ENCODE results near the gene LMO1. TPM values are rescaled to one million over a fixed set of nuclear protein-coding genes. Genes with fewer than 3 reads are reported as not detected.

LMO1 gene
- total and polyA plus RNA-seq, 10 of the 15 experiments (the other 5 are each of a cell fraction or from before 2014, with no cell fraction given): not detected

DNA sequence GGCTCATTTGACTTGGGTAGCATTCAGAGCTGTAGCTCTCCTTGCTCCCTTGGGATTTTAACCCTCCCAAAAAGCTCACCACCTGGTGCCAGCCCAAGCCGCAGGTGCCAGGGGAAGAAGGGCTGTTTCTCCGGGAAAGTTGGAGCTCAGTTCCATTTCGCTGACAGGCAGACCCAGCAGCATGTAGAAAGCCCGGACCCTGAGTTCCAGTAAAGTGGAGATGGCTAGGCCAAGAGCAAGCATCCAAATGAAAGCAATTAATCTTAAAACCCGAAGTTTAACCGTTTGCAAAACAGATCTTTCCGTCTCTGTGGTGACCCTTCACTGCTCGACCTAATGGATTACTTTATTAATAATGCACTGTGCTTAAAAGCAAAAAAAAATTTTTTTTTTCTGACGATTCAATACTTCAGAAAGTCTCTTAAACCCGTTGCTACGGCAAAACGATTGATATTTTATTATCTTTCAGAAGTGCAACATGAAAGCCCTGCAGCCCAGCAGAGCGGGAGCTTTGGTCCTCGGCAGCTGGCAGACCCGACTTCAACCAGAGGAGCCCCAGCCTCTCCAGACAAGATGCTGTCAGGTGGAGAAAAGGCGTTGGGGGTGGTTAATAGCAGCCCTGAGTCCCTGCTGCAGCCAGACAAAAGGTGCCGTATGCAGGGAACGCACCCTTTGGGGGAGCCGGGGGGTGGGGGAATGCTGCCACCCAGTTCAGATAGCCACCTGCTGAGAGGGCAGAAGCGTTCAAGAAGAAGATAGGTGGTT lies 3.3 kb downstream of the LMO1 start:
- Histone ChIP-seq H3K36me3 (ENCODE audit: control insufficient read depth in 2 of 2, insufficient read depth in 2 of 2, low read length in 1 of 2) (no peaks in the 10 kb centered on the region), H3K4me3 (no peak overlapping the region), H3K9ac (ENCODE audit: control insufficient read depth, insufficient read depth, low read length) (no peak overlapping the region), H3K27ac (ENCODE audit: control insufficient read depth, insufficient read depth) (no peak overlapping the region), H2AFZ (ENCODE audit: control insufficient read depth, low read depth, low read length) (no peak overlapping the region), H3K4me1 (ENCODE audit: control insufficient read depth, insufficient read depth, low read length) (no peaks in the 10 kb centered on the region), H4K20me1 (ENCODE audit: control insufficient read depth, insufficient read depth) (no peaks in the 10 kb centered on the region), H3K79me2 (ENCODE audit: control insufficient read depth, insufficient read depth, low read length) (no peaks in the 10 kb centered on the region), H3K4me2 (ENCODE audit: control insufficient read depth, insufficient read depth) (no peak overlapping the region), H3K9me3 (replicated peaks; ENCODE audit: control insufficient read depth, insufficient read depth, low read length) (no peaks in the 10 kb centered on the region), H3K27me3 (replicated peaks in 1 of 2; ENCODE audit: control insufficient read depth in 2 of 2, insufficient read depth in 2 of 2, low read length in 1 of 2) (peaks cover 14 to 17% of the 10 kb centered on the region in 2 experiments)
- ChIA-PET POLR2A (no interaction called here), SMC1A (ENCODE audit: uncharacterized antibody, unreplicated experiment) (no interaction called here), RAD21 (ENCODE audit: unreplicated experiment) (no interaction called here), CTCF (interaction anchor here (1.3 kb wide), 1 partner anchor 58 kb away, joined by 3 read pairs; no protein-coding TSS in a partner anchor)
- DNase-seq (ENCODE audit: low read depth, low spot score) (no peak), ATAC-seq (no peak), FAIRE-seq (no peak)
- no TSS peak for BruUV-seq (replicated peaks)
- in situ Hi-C loops (cut with MboI): no loop called here
- WGBS (ENCODE audit: insufficient coverage, insufficient replicate concordance, low lambda C conversion rate, missing lambda C conversion rate): 43% methylated on average over 20 of the region's 20 CpGs
- intact Hi-C loops (cut with micrococcal nuclease; ENCODE audit: unreplicated experiment): loop anchor here (5.0 kb wide), 1 partner anchor 68 kb away; no protein-coding TSS in a partner anchor
- TF ChIP-seq SMC3 (IDR thresholded peaks at IDR 0.05; ENCODE audit: borderline replicate concordance, low read length) (no peak), EED (IDR thresholded peaks at IDR 0.05; ENCODE audit: low read depth) (no peak), MYB (IDR thresholded peaks at IDR 0.05; ENCODE audit: borderline replicate concordance, low read depth, low read length) (no peak), ETV6 (conservative IDR thresholded peaks at IDR 0.05 in 1 of 2, IDR thresholded peaks at IDR 0.05 in 1 of 2; ENCODE audit: borderline replicate concordance in 1 of 2, low read depth in 1 of 2) (no peak), RB1 (IDR thresholded peaks at IDR 0.05; ENCODE audit: borderline replicate concordance) (no peak), HCFC1 (IDR thresholded peaks at IDR 0.05; ENCODE audit: low read length) (no peak), MTA2 (IDR thresholded peaks at IDR 0.05; ENCODE audit: low read depth) (no peak), NFIC (IDR thresholded peaks at IDR 0.05; ENCODE audit: low read depth, low read length) (no peak), POU2F2 (IDR thresholded peaks at IDR 0.05; ENCODE audit: borderline replicate concordance, low read depth, low read length) (no peak), SUPT20H (IDR thresholded peaks at IDR 0.05; ENCODE audit: borderline replicate concordance, control insufficient read depth, low read depth, low read length) (no peak), SMAD1 (IDR thresholded peaks at IDR 0.05; ENCODE audit: low read depth, partially characterized antibody) (no peak), STAT1 (conservative IDR thresholded peaks at IDR 0.05) (no peak), CHD2 (IDR thresholded peaks at IDR 0.05; ENCODE audit: borderline replicate concordance, low read depth, low read length) (no peak), TARDBP (IDR thresholded peaks at IDR 0.05; ENCODE audit: borderline replicate concordance) (no peak)
- TF ChIP-seq, protein P1, sequence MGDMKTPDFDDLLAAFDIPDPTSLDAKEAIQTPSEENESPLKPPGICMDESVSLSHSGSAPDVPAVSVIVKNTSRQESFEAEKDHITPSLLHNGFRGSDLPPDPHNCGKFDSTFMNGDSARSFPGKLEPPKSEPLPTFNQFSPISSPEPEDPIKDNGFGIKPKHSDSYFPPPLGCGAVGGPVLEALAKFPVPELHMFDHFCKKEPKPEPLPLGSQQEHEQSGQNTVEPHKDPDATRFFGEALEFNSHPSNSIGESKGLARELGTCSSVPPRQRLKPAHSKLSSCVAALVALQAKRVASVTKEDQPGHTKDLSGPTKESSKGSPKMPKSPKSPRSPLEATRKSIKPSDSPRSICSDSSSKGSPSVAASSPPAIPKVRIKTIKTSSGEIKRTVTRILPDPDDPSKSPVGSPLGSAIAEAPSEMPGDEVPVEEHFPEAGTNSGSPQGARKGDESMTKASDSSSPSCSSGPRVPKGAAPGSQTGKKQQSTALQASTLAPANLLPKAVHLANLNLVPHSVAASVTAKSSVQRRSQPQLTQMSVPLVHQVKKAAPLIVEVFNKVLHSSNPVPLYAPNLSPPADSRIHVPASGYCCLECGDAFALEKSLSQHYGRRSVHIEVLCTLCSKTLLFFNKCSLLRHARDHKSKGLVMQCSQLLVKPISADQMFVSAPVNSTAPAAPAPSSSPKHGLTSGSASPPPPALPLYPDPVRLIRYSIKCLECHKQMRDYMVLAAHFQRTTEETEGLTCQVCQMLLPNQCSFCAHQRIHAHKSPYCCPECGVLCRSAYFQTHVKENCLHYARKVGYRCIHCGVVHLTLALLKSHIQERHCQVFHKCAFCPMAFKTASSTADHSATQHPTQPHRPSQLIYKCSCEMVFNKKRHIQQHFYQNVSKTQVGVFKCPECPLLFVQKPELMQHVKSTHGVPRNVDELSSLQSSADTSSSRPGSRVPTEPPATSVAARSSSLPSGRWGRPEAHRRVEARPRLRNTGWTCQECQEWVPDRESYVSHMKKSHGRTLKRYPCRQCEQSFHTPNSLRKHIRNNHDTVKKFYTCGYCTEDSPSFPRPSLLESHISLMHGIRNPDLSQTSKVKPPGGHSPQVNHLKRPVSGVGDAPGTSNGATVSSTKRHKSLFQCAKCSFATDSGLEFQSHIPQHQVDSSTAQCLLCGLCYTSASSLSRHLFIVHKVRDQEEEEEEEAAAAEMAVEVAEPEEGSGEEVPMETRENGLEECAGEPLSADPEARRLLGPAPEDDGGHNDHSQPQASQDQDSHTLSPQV (IDR thresholded peaks at IDR 0.05): no peak
- TF ChIP-seq, protein P2, sequence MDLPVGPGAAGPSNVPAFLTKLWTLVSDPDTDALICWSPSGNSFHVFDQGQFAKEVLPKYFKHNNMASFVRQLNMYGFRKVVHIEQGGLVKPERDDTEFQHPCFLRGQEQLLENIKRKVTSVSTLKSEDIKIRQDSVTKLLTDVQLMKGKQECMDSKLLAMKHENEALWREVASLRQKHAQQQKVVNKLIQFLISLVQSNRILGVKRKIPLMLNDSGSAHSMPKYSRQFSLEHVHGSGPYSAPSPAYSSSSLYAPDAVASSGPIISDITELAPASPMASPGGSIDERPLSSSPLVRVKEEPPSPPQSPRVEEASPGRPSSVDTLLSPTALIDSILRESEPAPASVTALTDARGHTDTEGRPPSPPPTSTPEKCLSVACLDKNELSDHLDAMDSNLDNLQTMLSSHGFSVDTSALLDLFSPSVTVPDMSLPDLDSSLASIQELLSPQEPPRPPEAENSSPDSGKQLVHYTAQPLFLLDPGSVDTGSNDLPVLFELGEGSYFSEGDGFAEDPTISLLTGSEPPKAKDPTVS (IDR thresholded peaks at IDR 0.05; ENCODE audit: low read depth, low read length): no peak

Data from GM12878 (cell line).